Activated T-cell treated with anti-CD3 and anti-CD28 coated beads, Interleukin-2, amount 50 U/mL, for 48 hours (primary cell): ENCODE measurements around the gene SLC25A39.
A peak's percentile ranks its signal among the peaks of the same experiment; 100 is the strongest.

Source experiments
- DNase-seq, 2 experiments: peaks; one replicate each; pipeline ENCODE4 v3.0.0-alpha.2; 2020

Gene SLC25A39

GRCh38 chr17:44311562-44312181 is 13.0 kb downstream of the SLC25A39 start:
- DNase-seq: no peak

DNA sequence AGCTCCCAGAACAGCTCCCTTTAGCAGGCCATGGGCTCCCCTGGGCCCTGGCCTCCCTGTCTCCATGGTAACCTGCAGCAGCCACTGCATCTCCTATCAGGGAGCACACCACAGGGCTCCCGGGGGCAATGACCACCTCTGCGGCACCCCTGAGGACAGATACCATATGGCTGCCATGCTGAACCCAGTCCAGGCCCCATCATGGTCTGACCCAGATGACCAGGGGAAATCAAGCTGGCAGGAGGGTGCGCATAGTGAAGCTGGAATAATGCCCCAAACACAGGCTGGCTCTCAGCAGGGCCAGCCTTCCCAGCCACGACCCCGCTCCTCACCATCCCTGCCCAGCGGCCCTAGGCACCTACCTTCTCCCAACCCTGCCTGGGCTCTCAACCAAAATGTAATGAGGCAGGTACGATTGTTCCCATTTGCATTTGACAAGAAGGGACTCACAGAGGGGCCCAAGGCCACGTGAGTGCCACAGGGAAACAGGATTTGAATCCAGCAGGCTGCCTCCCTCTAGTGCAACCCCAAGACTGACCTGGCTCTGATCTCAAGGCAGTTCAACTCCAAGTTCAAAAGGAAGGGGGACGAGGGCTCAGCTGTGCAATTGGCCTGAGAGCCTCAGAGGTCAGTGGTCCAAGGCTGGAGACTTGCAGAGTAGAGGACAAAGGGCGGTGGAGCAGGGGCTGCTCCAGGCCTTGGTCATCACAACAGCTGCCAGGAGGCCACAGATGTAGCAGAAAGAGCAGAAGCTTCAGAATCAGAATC is 13.8 kb downstream of the SLC25A39 start:
- DNase-seq: no peak

- DNase-seq: no peak
These were observed 14.4 kb downstream of the SLC25A39 start for GRCh38 chr17:44310188-44310587.

GRCh38 chr17:44309472-44309871 is 15.2 kb downstream of the SLC25A39 start:
- no peak for DNase-seq

DNA sequence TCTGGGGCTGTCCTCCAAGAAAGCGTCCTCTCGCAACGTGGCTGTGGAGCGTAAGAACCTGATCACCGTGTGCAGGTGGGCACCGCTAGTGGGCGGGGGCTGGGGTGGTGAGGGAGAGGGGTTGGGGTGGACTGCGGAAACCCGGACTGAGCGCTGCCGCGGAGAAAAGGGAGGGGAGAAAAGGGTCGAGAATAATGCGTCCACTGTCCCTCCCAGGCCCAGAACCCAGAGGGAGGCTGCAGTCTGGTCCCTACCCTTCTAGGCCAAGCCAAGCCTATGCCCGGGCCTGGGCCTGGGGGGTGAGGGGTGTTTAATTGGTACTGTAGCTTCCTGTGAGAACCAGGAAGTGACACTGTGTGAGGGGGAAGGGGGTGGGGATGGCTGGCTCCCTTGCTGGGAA is 15.8 kb downstream of the SLC25A39 start:
- DNase-seq: no peak

- peak; percentile 86 to 89 for DNase-seq
These were observed 16.3 kb downstream of the SLC25A39 start, which contains the start of gene RUNDC3A for GRCh38 chr17:44308320-44308818. Gene RUNDC3A, plus strand, starts transcription at chr17:44308601. Its CDS starts 232 bp downstream, at chr17:44308833.

DNA sequence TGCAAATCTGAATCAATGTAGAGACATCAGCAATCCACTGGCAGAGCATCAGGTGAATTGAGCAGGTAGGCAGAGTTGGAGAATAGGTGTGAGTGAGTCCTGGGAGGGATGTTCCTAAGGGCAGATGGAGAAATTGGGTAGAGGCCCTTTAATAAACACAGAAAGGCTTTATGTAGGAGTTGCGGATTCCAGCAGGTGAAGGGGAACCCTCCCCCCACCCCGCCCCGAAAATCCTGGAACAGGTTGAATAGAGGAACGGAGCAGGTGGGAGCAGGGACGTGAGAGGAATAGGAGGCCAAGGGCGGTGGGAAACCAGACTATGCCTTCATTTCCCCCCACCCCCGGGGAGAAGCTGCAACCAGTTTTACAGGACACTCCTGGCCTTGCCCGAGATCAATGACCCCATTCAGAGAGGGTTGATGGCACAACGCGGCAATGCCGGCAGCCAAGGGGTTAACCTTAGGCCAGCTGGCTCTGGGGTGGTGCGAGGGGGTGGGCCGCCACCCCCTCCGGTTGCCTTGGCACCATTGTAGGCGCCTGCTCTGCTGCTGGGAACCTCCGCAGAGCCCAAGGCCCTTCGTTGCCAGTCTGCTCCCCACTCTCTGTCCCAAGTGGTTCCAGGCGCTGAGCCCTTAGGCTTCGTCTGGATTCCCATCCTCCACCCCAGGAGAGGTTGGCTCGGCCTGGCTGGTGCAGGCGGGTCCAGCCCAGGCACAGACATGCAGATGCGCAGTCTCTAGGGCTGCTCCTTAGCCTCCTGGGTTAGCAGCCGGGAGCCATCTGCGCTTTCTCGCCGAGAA is 17.0 kb downstream of the SLC25A39 start:
- no peak for DNase-seq

- DNase-seq: no peak
These were observed 20.0 kb downstream of the SLC25A39 start for GRCh38 chr17:44304651-44305050.

DNA sequence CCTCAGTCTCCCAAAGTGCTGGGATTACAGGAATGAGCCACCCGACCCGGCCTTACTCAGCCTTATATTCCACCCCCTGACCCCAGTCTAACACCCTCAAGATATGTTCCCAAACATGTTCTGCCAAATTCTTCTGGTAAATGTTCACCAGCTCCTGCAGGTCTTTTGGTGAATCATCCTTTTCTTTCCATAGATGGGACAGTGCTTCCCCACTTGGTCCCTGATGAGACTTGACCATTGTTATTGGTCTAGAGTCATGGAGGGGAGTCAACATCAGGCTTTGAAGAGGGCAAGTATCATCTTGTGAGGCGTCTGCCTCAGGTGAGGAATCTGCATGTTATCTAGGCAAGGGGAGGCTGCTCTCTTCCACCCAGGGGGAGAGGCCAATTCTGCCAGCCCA is 26.6 kb downstream of the SLC25A39 start:
- no peak for DNase-seq

DNA sequence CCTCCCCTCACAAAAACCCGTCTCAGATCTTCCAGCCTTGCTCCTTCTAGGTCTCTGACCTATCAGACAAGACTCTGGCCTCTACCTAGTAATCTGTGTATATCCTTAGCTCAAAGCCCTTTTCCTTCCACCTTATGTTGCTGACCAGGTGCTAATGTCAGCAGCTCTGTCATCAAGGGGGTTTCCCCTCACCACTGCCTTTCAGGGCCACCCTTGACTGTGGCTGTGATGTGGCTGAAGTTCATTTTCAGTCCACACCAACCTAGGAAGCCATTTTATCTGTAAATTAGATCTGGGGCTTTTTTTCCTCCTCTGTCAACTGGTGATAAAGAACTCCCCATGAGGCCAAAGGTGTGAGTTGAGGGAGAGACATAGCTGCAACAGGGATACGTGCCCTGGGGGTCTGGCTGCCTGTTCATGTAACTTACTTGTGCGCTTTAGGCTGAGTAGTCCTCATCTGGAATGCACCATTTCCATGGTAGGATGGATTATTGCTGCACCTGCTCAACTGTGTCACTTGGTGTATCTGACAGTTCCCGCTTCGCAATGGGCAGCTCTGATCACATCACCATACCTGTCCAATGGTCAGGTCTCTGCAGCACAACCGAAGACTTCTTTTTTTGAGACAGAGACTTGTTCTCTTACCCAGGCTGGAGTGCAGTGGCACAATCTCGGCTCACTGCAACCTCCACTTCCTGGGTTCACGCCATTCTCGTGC is 31.0 kb downstream of the SLC25A39 start:
- DNase-seq: no peak

DNA sequence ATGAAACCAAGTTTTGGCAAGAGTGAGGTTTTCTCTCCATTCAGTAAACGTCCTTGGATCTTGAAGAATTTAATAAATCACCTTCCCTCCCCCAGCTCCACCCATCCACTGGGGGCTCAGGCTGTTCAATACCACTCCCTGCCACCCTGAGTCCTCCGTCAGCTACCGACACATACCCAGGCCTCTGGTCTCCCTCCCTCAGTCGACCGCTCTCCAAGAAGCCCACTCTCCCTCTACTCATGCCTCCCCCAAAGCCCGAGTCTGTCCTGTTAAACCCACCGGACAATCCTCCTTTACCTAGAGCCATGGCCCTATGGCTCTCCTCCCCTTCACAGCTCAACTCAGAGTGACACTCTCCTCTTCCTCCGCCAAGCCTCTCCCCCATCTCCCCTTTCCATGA is 37.0 kb downstream of the SLC25A39 start:
- no peak for DNase-seq

DNA sequence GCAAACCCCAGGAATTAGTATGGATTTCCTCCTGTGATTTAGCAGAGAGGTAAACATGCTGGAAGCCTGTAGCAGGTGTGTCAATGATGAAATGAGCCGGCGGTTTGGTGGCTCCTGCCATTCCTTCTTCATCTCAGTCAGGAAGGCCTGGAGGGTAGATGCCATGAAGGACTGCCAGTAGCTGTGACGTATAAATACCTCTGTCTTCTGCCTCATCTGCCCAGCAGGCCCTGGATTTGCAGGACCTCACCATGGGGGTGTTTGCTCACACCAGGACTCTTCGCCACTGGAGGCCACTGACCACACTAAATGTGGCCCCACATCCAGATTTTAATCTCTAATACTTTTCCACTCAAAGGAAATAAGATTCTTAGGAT is 40.6 kb downstream of the SLC25A39 start:
- DNase-seq: no peak

DNA sequence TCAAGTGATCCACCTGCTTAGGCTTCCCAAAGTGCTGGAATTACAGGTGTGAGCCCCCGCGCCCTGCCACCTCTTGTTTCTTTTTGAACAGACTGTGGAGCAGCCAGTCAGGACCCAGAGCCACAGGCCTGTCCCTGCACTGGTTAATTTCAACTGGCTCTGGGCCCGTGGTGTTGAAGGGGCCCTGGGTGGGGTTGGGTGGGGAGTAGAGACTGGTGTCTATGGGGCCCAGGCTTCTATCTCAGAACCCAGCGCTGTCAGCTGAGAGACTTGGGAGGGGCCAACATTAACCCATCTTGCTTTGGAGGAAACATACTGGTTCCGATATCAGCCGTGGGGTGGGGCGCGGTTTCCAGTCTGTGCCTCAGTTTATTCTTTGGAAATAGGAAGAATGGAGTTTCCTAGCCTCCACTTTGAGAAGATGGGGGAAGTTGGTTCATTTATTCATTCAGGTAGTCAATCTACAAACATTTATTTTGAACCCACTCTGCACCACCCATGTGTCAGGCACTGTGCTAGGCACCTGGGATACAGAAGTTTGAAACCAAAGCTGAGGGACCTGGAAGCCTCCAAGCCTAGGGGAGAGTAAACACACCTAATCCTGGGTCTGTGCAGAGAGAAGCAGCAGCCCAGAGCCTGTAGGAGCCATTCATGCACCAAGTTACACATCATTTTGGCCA is 41.1 kb downstream of the SLC25A39 start:
- DNase-seq: no peak

- no peak for DNase-seq
These were observed 42.4 kb downstream of the SLC25A39 start for GRCh38 chr17:44282264-44282663.

DNA sequence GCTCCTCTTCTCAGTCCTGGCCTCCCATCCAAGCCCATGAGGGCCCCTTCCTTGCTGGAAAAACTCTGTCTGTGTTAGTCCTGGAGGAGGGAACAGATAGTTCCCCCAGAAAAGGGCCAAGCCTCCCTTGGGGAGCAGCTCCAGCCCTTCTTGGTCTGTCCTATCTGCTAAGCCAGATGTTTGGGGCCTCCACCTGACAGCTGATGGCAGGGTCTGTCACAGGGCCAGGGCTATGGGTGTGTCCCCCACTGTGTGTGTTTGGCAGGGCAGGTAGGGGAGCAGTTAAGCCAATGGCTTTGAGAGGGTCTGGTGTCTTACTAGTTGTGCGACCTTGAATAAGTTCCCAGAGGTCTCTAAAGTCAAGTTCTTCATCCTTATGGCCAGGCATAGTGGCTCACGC is 43.1 kb downstream of the SLC25A39 start:
- DNase-seq: no peak

DNA sequence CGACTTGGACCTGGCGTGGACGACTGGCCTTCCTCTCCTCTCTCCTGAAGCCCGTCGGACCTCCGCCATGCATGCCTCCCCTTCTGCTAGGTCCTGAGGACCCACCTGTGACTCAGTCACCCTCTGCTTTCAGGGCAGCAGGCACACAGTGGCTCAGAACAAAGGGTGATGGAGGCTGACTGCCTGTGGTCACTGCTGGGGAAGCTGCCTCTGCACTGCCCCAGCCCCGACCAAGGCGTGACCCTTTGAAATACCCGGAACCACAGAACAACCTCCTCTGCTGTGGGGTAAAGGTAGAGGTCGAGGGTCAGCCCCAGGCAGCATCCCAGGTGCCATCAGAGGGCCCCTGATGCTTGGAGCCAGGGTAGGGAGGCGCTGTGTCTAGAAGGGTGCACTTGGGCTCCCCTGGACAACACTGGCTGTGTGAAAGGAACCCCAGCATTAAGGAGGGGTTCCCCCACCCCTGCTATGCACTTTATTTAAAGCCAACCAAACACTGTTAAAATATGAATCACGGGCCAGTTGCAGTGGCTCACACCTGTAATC is 44.2 kb downstream of the SLC25A39 start:
- DNase-seq: no peak

GRCh38 chr17:44279666-44280391 is 44.8 kb downstream of the SLC25A39 start:
- peak in 1 of 2 experiments; percentile 37 for DNase-seq

DNA sequence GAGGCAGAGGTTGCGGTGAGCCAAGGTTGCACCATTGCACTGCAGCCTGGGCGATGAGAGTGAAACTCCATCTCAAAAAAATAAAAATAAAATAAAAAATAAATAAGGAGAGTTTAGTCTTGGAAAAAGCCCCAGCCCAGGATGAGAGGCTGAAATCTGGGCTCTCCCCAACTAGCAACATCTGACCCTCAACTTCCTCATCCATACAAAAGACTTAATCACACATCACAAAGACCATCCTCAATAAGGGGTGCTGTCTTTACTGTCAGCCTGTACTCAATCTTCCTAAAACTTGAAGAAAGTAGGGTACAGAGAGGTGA is 45.3 kb downstream of the SLC25A39 start:
- DNase-seq: no peak

DNA sequence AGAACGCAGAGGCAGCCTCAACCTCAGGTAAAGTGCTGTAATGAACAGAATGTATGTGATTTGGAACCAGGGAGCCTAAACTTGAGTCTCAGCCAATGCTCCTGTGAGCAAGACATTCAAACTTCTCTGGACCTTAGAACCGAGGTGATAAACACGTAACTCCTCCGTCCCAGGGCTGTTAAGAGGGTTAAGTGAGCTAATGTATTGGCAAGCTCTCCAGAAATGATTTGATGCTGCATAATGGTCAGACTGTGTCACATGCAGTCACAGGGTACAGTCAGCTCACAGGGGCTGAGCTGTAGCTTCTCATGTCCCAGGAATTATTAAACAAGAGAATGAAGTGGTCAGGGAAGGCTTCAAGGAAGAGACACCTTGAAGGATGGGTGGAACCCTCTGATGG is 46.6 kb downstream of the SLC25A39 start:
- no peak for DNase-seq

GRCh38 chr17:44273607-44274006 is 51.0 kb downstream of the SLC25A39 start:
- DNase-seq: no peak

- no peak for DNase-seq
These were observed 51.7 kb downstream of the SLC25A39 start for GRCh38 chr17:44272954-44273353.
